ENCODE data around the gene EXOSC7.

Gene EXOSC7

DNA sequence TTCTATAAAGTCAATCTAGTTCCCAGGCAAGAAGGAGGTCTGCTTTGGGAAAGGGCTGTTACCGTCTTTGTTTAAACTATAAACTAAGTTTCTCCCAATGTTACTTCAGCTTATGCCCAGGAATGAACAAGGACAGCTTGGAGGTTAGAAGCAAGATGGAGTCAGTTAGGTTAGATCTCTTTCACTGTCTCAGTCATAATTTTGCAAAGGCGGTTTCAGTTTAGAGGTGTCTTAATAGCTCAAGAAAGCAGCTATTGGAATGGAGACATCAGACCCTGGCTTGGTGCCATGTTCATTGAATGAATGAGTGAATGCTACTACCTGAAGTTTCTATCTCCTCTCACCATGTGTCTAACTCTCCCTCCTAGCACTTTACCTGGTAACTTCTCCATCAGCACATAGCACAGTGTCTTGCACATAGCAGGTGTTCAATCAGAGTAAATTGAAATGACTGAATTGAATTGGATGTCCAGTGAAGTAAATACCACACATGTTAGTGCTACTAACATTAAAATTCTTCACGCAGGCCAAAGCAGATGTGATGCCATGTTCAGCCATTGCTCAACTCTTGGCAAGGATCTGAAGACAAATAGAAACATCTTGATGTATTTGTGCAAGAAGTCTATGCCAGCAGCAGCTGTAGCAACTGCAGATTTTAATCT is 78.3 kb downstream of the EXOSC7 start:
- DNase-seq (ENCODE audit: low read depth, low spot score) = no peak

- no peak for DNase-seq (ENCODE audit: low read depth, low spot score)
These were observed 79.0 kb downstream of the EXOSC7 start for GRCh38 chr3:45055032-45055410.

DNA sequence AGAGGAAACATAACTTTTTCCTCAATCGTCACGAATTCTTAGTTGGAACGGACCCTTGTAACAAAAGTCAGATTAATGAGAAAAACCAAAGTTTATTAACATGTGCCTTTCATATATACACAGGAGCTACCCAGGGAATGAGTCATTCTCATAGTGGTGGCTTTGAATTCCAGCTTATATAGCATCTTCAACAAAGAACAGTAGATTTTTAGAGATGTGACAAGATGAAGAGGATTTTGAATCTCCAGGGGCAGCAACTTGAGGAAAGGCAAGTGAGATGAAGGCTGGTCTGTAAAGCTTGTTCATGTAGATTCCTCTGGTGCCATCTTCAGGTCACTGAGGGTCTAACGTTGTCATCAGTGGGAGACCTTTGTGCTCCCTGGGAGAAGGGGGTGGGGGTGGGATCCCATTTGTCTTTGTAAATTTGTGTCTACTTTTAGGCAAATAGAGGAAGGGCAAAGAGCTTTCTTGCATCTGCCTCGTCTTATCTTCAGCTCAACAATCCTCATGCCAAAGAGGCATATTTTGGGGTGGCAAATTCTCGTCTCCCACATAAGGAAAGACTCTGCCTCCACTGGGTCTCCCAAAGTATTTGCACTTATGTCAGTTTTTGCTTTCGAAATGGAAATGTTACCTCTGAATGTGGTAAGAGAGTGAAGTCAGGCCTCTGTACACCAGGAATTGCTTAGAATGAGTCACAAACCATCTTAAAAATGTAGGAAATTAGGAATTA is 79.5 kb downstream of the EXOSC7 start:
- no peak for DNase-seq (ENCODE audit: low read depth, low spot score)

DNA sequence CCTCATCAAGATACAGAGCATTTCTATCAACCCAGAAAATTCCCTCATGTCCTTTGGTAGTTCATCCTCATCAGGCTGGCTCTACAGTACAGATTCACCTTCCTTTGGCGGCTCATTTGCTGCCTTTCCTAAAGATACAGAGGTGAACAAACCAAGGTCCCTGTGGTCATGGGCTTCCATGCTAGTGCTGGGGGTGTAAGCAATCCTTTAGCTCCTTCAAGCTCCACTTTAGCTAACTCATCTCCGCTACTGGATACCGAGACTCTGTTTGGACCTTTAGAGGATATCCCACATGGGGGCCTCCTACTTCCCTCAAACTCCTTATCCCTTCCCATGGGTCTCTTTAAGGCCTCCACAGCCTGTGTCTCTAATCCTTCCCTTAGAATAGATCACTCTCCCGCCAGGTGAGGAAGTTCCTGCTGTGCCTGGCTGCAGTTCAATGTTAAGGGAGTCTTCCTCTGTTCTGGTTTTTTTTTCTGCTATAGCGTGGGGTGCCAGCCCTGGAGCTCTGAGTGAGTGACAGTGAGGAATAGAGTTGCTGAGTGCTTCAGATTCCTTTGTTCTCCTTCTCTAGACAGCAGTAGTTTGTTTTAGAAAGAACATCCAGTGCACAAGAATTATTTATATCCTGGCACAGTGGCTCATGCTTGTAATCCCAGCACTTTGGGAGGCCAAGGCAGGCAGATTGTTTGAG is 80.7 kb downstream of the EXOSC7 start:
- DNase-seq (ENCODE audit: low read depth, low spot score) = no peak

DNA sequence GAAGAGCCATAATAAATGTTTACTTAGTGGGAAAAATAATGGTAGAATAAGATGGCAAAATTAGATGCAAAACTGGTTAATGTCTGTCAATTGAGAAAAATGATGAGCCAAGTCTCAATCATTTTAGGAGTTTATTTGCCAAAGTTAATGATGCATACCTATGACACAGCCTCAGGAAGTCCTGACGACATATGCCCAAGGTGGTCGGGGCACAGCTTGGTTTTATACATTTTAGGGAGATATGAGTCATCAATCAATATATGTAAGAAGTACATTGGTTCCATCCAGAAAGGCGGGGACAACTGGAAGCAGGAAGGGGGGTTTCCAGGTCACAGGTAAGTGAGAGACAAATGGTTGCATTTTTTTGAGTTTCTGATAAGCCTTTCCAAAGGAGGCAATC is 81.5 kb downstream of the EXOSC7 start:
- DNase-seq (ENCODE audit: low read depth, low spot score) = no peak

DNA sequence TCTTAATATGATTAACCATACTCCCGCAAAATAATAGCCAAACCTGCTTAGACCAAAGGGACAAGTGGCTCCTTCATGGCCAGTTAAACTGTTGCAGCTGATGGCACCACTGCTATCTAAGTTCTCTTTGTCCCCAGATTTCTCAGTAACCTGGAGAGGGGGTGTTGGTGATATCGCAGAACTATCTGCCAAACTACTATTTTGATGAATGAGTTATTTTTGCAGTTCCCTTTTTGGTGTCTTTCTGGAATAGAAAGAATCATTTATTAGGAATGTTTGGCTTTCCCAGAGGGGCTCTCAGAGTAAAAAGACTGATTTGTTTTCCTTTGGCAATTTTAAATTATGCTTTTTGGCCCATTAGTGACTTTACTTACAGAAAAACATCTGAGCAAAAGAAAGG is 83.1 kb downstream of the EXOSC7 start:
- DNase-seq (ENCODE audit: low read depth, low spot score) = no peak

DNA sequence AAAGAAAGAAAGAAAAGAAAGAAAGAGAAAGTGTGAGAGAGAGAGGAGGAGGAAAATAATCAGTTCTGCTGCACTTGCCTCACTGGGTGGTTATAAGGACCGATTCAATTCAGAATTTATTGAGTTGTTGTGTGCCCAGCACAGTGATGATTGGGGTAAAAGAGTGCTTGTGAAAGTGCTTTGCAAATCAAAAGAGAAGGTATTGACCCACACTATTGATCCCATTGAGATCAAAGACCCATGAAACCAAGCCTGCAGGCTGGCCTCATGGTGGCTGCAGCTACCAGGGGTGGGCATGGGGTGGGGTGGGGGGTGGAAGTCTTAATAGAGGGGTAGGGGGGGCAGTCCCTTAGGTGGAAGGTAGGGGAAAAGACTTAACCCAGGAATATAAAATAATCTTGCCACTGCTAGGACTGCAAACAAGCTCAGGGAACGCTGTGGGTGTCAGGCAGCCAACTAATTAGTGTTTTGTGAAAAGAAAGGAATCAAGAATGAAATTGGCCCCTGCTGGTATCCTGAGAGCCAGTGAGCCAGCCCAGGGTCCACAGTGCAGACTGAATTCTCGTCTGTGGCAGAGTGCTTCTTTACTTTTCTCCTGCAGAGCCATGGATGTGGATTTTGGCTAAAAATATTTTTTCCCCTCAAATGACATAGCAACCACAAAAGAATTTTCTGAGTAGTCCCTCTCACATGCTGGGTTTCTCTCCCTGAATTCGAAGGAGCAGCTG is 84.3 kb downstream of the EXOSC7 start:
- no peak for DNase-seq (ENCODE audit: low read depth, low spot score)

Data from activated naive CD8-positive, alpha-beta T cell treated with anti-CD3 and anti-CD28 coated beads, Interleukin-2, amount 50 U/mL, for 16 hours (primary cell).